ENCODE results near the gene CDK6. TPM values are rescaled to one million over a fixed set of nuclear protein-coding genes. Genes with fewer than 3 reads are reported as not detected.

CDK6 gene
- total RNA-seq, 1 experiment from 2014 or later: 10.5 TPM

DNA sequence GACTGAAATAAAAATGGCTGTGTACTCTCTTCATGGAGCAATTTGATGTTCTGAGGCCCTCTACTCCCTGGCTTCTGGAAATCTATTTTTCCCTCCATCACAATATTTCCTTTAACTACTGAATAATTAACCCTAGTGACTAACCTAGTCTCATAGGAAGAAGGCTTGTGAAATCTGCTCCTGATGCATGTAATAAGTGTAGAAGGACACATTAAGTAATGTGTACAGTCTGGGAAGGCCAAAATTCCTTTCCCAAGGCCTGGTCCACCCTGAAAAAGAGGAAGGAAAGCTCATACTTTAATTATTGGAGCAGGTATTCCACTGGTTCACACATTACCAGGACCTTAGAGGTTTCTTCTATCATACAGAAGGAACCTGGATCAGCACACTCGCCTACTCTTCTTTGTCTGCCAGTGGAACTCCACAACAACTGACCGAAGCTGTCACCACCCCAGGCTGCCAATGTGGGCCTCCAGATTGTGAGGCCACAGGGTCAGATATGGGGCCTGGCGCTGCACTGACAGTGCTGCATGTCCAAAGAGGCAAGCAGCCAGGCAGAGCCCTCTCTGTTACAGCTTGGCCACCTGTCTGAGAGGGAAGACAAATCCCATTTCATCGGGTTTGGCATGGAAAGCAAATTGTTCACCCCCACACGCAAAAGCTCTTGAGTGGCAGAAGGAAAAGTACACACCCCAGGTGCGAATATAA lies 191.8 kb downstream of the CDK6 start:
- intact Hi-C loops (cut with micrococcal nuclease; ENCODE audit: unreplicated experiment): no loop called here
- TF ChIP-seq CTCF (conservative IDR thresholded peaks at IDR 0.05; ENCODE audit: low read depth, low read length) (no peak), EZH2 (IDR thresholded peaks at IDR 0.05; ENCODE audit: borderline replicate concordance, low read depth, low read length, poor library complexity, severe bottlenecking) (no peak)
- Histone ChIP-seq H3K4me1 (ENCODE audit: insufficient read depth, low read length, poor library complexity, severe bottlenecking) (no peaks in the 10 kb centered on the region), H3K4me3 (ENCODE audit: low read depth, low read length, poor library complexity, severe bottlenecking) (no peak overlapping the region), H3K27me3 (replicated peaks; ENCODE audit: insufficient read depth, low read depth, low read length, poor library complexity) (no peaks in the 10 kb centered on the region), H3K27ac (ENCODE audit: low read depth, low read length, poor library complexity, severe bottlenecking) (no peak overlapping the region), H3K36me3 (ENCODE audit: insufficient read depth, low read length, poor library complexity, severe bottlenecking) (no peaks in the 10 kb centered on the region), H3K9me3 (ENCODE audit: low read depth, low read length, poor library complexity, severe bottlenecking) (no peaks in the 10 kb centered on the region)
- DNase-seq (ENCODE audit: low spot score): no peak
- POLR2A ChIA-PET (ENCODE audit: low non-redundant PET): no interaction called here
- BruUV-seq (replicated peaks): no TSS peak
- CTCF ChIA-PET: no interaction called here

DNA sequence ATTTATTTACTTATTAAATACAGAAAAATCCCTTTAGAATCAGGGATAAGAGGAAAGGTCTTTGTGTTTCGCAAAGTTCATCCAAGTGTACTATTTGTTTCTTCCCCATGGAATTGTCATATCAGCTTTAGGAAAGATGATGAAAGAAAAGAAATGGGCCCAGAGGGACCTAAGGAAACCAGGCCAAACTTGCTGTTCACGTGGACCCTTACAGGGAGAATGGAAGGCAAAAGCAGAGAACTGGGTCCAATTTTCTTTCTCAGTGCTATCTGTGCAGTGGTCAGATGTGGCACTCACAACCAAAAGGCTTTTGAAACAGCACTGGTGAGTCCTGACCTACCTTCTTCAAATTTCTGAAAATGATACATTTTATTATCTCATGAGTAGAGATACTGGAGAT lies 192.6 kb downstream of the CDK6 start:
- Histone ChIP-seq H3K9me3 (ENCODE audit: low read depth, low read length, poor library complexity, severe bottlenecking) (no peaks in the 10 kb centered on the region), H3K27ac (ENCODE audit: low read depth, low read length, poor library complexity, severe bottlenecking) (no peak overlapping the region), H3K36me3 (ENCODE audit: insufficient read depth, low read length, poor library complexity, severe bottlenecking) (no peaks in the 10 kb centered on the region), H3K4me1 (ENCODE audit: insufficient read depth, low read length, poor library complexity, severe bottlenecking) (peaks cover 3% of the 10 kb centered on the region), H3K27me3 (replicated peaks; ENCODE audit: insufficient read depth, low read depth, low read length, poor library complexity) (no peaks in the 10 kb centered on the region), H3K4me3 (ENCODE audit: low read depth, low read length, poor library complexity, severe bottlenecking) (no peak overlapping the region)
- no peak for DNase-seq (ENCODE audit: low spot score)
- POLR2A ChIA-PET (ENCODE audit: low non-redundant PET): no interaction called here
- intact Hi-C loops (cut with micrococcal nuclease; ENCODE audit: unreplicated experiment): no loop called here
- TF ChIP-seq CTCF (conservative IDR thresholded peaks at IDR 0.05; ENCODE audit: low read depth, low read length): no peak
- no peak for TF ChIP-seq EZH2 (IDR thresholded peaks at IDR 0.05; ENCODE audit: borderline replicate concordance, low read depth, low read length, poor library complexity, severe bottlenecking)
- BruUV-seq (replicated peaks): no TSS peak
- CTCF ChIA-PET: no interaction called here

DNA sequence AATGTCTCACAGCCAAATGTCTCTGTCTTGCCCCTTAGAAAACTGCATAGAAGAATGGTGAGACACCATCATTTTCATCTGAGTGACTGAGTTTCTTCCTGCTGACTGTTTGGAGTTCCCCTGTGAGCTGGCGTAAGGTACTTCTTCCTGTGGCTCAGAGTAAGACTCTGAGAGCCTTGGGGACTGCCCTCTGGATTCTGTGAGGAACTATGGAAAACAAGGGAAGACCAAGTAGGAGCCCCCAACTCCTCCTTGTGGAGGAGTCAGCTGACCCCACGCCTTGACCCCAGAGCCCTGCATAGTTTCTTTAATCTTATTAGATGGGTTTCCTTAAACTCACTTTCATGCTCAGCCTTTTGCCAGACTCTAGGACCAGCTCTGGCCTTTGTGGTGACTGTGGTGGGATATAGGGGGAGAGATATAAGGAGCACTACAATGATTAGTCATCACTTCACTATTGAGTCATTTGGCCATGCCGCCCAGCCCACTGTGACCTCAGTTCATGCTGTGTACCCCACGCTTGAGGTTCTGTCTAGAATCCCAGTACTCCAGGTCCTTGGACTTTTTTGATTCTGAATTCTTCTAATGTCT lies 194.4 kb downstream of the CDK6 start:
- H3K4me1 ChIP-seq (ENCODE audit: insufficient read depth, low read length, poor library complexity, severe bottlenecking): peaks cover 3% of the 10 kb centered on the region

More for the DNA sequence above, 194.4 kb downstream of the CDK6 start:
- no peak overlapping the region for H3K4me3 ChIP-seq (ENCODE audit: low read depth, low read length, poor library complexity, severe bottlenecking)
- H3K27me3 ChIP-seq (replicated peaks; ENCODE audit: insufficient read depth, low read depth, low read length, poor library complexity): no peaks in the 10 kb centered on the region
- H3K27ac ChIP-seq (ENCODE audit: low read depth, low read length, poor library complexity, severe bottlenecking): no peak overlapping the region
- DNase-seq (ENCODE audit: low spot score): no peak
- H3K36me3 ChIP-seq (ENCODE audit: insufficient read depth, low read length, poor library complexity, severe bottlenecking): no peaks in the 10 kb centered on the region
- ChIA-PET CTCF (no interaction called here), POLR2A (ENCODE audit: low non-redundant PET) (no interaction called here)
- no peaks in the 10 kb centered on the region for H3K9me3 ChIP-seq (ENCODE audit: low read depth, low read length, poor library complexity, severe bottlenecking)
- no TSS peak for BruUV-seq (replicated peaks)
- TF ChIP-seq EZH2 (IDR thresholded peaks at IDR 0.05; ENCODE audit: borderline replicate concordance, low read depth, low read length, poor library complexity, severe bottlenecking) (no peak), CTCF (conservative IDR thresholded peaks at IDR 0.05; ENCODE audit: low read depth, low read length) (no peak)
- intact Hi-C loops (cut with micrococcal nuclease; ENCODE audit: unreplicated experiment): no loop called here

Measured in A673 (cell line).